NCI-H82 (cell line): ENCODE measurements around the gene CXCL13.
"Not testable (repeated sequence)": the region's sequence is repeated elsewhere in the genome, so short reads cannot be mapped to it uniquely, and the experiment has no call there.

Experiments used
- DNase-seq: peaks from one replicate; lab custom pipeline; 2025; lab: John Stamatoyannopoulos, UW

CXCL13 gene

GRCh38 chr4:77601614-77602187, 3.9 kb upstream of the CXCL13 start:
- no peak for DNase-seq

- no peak for DNase-seq
Observed at GRCh38 chr4:77613267-77613666, 7.6 kb downstream of the CXCL13 start.

GRCh38 chr4:77615153-77615552, 9.5 kb downstream of the CXCL13 start:
- DNase-seq = no peak

- DNase-seq = no peak
Observed at GRCh38 chr4:77617203-77617602, 11.6 kb downstream of the CXCL13 start.

GRCh38 chr4:77618383-77619241, 13.0 kb downstream of the CXCL13 start:
- DNase-seq = peak; percentile 85

- DNase-seq = no peak
Observed at GRCh38 chr4:77619408-77619807, 13.8 kb downstream of the CXCL13 start.

- no peak for DNase-seq
Observed at GRCh38 chr4:77621254-77621653, 15.6 kb downstream of the CXCL13 start.

GRCh38 chr4:77623091-77623490, 17.5 kb downstream of the CXCL13 start:
- no peak for DNase-seq

GRCh38 chr4:77624213-77624612, 18.6 kb downstream of the CXCL13 start:
- DNase-seq = no peak

- no peak for DNase-seq
Observed at GRCh38 chr4:77625485-77625884, 19.9 kb downstream of the CXCL13 start.

- DNase-seq = no peak
Observed at GRCh38 chr4:77629885-77630284, 24.3 kb downstream of the CXCL13 start.

GRCh38 chr4:77631276-77631675, 25.7 kb downstream of the CXCL13 start:
- DNase-seq = no peak

GRCh38 chr4:77634132-77634785, 28.6 kb downstream of the CXCL13 start:
- DNase-seq = no peak

GRCh38 chr4:77635246-77635645, 29.6 kb downstream of the CXCL13 start:
- no peak for DNase-seq

- DNase-seq = no peak
Observed at GRCh38 chr4:77635876-77636275, 30.3 kb downstream of the CXCL13 start.

- no peak for DNase-seq
Observed at GRCh38 chr4:77636902-77637301, 31.3 kb downstream of the CXCL13 start.

- not testable (repeated sequence) for DNase-seq
Observed at GRCh38 chr4:77644069-77644468, 38.4 kb downstream of the CXCL13 start.

- DNase-seq = no peak
Observed at GRCh38 chr4:77650787-77651186, 45.2 kb downstream of the CXCL13 start.

GRCh38 chr4:77651820-77652219, 46.2 kb downstream of the CXCL13 start:
- DNase-seq = no peak

- DNase-seq = no peak
Observed at GRCh38 chr4:77652237-77652897, 46.7 kb downstream of the CXCL13 start.

- DNase-seq = no peak
Observed at GRCh38 chr4:77653162-77653758, 47.6 kb downstream of the CXCL13 start.

GRCh38 chr4:77660318-77660717, 54.7 kb downstream of the CXCL13 start:
- DNase-seq = not testable (repeated sequence)
